Nephron (organoid): ENCODE data around the gene PLOD1.

ENCODE experiments used
- H3K27ac Mint-ChIP-seq, 3 experiments: 2 replicates each; pipeline ENCODE4 v1.8.0; 2020; ENCODE audit warnings: mixed read lengths in 3 of 3, mild to moderate bottlenecking in 2 of 3, moderate library complexity in 1 of 3
- H3K27me3 Mint-ChIP-seq: 2 replicates; pipeline ENCODE4 v1.8.0; 2021; ENCODE audit warnings: low read depth, mild to moderate bottlenecking, moderate library complexity, mixed read lengths
- H3K36me3 Mint-ChIP-seq: 2 replicates; pipeline ENCODE4 v1.8.0; 2020; ENCODE audit warnings: low read depth, mixed read lengths
- H3K4me1 Mint-ChIP-seq: 2 replicates; pipeline ENCODE4 v1.8.0; 2020; ENCODE audit warnings: mixed read lengths
- H3K4me3 Mint-ChIP-seq, 3 experiments: 2 replicates each; pipeline ENCODE4 v1.8.0; 2020; ENCODE audit warnings: mild to moderate bottlenecking in 3 of 3, mixed read lengths in 3 of 3, moderate library complexity in 2 of 3
- H3K9me3 Mint-ChIP-seq: 2 replicates; pipeline ENCODE4 v1.8.0; 2020; ENCODE audit warnings: mixed read lengths
- TF ChIP-seq, protein P1 (sequence below), 3 experiments: fragments of 200-600 bp; sonication (generic); IDR thresholded peaks; one replicate each; pipeline ENCODE4 v1.5.0; 2021; ENCODE audit warnings: antibody characterized with exemption in 3 of 3; ENCODE audit not compliant: unreplicated experiment in 3 of 3

The PLOD1 gene

DNA sequence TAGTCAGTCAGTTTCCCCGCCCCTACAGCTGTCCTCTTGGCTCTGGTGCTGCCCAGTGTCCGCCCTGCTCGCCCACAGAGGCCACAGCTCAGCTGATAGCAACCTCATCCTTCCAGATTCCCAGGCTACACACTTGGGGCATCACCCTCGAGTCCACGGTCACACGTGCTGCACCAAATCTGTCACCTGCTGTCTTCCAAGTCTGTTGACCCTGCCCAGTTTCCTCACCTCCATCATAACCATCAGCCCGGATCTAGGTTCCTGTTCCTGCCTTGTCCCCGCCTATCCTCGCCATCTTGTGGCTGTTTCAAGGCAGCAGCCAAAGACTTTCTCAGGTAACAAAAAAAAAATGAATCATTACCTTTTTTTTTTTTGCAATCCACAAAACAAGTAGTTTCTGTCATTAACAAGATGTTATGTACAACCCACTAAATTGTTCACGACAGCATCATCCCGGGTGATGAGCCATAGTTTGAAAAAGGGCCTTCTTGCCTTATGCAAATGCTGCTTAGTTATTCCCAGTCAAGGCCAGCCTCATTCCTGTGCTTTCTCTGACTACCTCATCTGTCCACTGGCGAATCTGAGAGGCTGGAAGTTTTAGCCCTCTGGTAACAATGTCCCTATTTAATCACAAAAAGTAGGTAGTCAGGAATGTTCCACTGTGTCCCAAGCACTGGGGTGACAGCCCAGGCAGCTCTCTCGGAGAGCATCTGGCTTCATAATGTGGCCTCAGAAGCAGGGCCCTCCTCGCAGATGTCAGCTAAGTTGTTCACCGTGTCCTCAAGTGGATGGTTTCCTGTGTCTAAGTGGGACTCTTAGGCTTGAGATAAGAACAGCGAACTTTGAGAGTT lies 79.8 kb downstream of the PLOD1 start:
- H3K36me3 Mint-ChIP-seq, result peaks cover 45% of the 10 kb centered on the region
- no peak overlapping the region for H3K4me3 Mint-ChIP-seq
- H3K4me1 Mint-ChIP-seq, result peaks cover 23% of the 10 kb centered on the region
- no peaks in the 10 kb centered on the region for H3K27me3 Mint-ChIP-seq
- H3K9me3 Mint-ChIP-seq, result no peaks in the 10 kb centered on the region
- TF ChIP-seq, protein P1, sequence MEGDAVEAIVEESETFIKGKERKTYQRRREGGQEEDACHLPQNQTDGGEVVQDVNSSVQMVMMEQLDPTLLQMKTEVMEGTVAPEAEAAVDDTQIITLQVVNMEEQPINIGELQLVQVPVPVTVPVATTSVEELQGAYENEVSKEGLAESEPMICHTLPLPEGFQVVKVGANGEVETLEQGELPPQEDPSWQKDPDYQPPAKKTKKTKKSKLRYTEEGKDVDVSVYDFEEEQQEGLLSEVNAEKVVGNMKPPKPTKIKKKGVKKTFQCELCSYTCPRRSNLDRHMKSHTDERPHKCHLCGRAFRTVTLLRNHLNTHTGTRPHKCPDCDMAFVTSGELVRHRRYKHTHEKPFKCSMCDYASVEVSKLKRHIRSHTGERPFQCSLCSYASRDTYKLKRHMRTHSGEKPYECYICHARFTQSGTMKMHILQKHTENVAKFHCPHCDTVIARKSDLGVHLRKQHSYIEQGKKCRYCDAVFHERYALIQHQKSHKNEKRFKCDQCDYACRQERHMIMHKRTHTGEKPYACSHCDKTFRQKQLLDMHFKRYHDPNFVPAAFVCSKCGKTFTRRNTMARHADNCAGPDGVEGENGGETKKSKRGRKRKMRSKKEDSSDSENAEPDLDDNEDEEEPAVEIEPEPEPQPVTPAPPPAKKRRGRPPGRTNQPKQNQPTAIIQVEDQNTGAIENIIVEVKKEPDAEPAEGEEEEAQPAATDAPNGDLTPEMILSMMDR (IDR thresholded peaks at IDR 0.05; ENCODE audit: unreplicated experiment in 3 of 3), result no peak
- H3K27ac Mint-ChIP-seq, result peak overlapping the region; percentile 47 to 78 (median 72)

DNA sequence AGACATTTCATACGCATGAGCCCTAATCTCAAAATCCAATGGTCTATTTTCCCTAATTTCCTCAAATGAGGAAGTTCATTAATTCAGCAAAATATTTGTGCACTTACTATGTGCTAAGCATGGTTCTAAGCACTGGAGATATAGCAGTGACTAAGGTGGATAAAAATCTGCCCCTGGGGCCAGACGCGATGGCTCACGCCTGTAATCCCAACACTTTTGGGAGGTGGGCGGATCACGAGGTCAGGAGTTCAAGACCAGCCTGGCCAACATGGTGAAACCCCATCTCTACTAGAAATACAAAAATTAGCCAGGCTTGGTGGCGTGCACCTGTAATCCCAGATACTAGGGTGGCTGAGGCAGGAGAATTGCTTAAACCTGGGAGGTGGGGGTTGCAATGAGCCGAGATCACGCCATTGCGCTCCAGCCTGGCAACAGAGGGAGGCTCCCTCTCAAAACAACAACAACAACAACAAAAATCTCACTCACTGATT lies 80.5 kb downstream of the PLOD1 start:
- H3K4me3 Mint-ChIP-seq, result no peak overlapping the region
- H3K4me1 Mint-ChIP-seq, result peaks cover 23% of the 10 kb centered on the region
- H3K36me3 Mint-ChIP-seq, result peaks cover 38% of the 10 kb centered on the region
- no peaks in the 10 kb centered on the region for H3K9me3 Mint-ChIP-seq
- TF ChIP-seq, protein P1 (IDR thresholded peaks at IDR 0.05; ENCODE audit: unreplicated experiment in 3 of 3), result no peak
- peak overlapping the region in 2 of 3 experiments; percentile 47 to 72 for H3K27ac Mint-ChIP-seq
- H3K27me3 Mint-ChIP-seq, result no peaks in the 10 kb centered on the region

DNA sequence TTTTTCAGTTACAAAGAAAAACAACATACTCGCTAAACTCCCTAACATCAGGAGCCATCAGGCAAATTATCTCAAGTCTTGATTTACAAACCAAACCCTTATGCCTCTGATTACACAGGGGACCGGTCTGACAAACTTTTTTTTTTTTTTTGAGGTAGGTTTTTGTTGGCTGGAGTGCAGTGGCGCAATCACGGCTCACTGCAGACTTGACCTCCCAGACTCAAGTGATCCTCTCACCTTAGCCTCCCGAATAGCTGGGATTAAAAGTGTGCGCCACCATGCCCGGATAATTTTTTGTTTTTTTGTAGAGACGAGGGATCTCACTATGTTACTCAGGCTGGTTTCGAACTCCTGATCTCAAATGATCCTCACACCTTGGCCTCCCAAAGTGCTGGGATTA lies 81.0 kb downstream of the PLOD1 start:
- Mint-ChIP-seq H3K4me3 (no peak overlapping the region), H3K4me1 (peaks cover 23% of the 10 kb centered on the region), H3K9me3 (no peaks in the 10 kb centered on the region), H3K27ac (no peak overlapping the region), H3K27me3 (no peaks in the 10 kb centered on the region), H3K36me3 (peaks cover 34% of the 10 kb centered on the region)
- TF ChIP-seq, protein P1 (IDR thresholded peaks at IDR 0.05; ENCODE audit: unreplicated experiment in 3 of 3), result no peak

DNA sequence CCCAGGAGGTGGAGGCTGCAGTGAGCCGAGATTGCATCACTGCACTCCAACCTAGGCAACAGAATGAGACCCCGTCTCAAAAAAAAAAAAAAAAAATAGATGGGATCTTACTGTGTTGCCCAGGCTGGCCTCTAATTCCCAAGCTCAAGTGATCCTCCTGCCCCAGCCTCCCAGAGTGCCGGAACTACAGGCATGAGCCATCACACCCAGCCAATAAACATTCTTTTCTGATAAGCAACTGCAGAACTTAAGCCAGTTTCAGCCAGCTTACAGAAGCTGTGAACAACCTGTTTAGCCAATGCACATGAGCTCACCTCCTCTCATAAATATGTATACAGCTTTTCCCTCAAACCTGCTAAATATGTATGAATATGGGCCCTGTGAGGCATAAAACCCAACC lies 81.7 kb downstream of the PLOD1 start:
- H3K36me3 Mint-ChIP-seq, result peaks cover 28% of the 10 kb centered on the region
- peak overlapping the region in 2 of 3 experiments; percentile 5 to 21 for H3K27ac Mint-ChIP-seq
- H3K4me3 Mint-ChIP-seq, result peak overlapping the region in 1 of 3 experiments; percentile 41
- TF ChIP-seq, protein P1 (IDR thresholded peaks at IDR 0.05; ENCODE audit: unreplicated experiment in 3 of 3), result no peak
- H3K9me3 Mint-ChIP-seq, result no peaks in the 10 kb centered on the region
- H3K27me3 Mint-ChIP-seq, result no peaks in the 10 kb centered on the region
- peaks cover 23% of the 10 kb centered on the region for H3K4me1 Mint-ChIP-seq

- H3K36me3 Mint-ChIP-seq, result peaks cover 10% of the 10 kb centered on the region
- H3K4me1 Mint-ChIP-seq, result no peaks in the 10 kb centered on the region
- TF ChIP-seq, protein P1 (IDR thresholded peaks at IDR 0.05; ENCODE audit: unreplicated experiment in 3 of 3), result no peak
- peak overlapping the region in 1 of 3 experiments; percentile 77 for H3K27ac Mint-ChIP-seq
- H3K9me3 Mint-ChIP-seq, result no peaks in the 10 kb centered on the region
- peak overlapping the region; percentile 79 to 82 (median 82) for H3K4me3 Mint-ChIP-seq
- no peaks in the 10 kb centered on the region for H3K27me3 Mint-ChIP-seq
These were observed 85.5 kb downstream of the PLOD1 start for GRCh38 chr1:12019858-12020509.
